Measurements from ENCODE around the gene GRIN2D.
A peak's percentile ranks its signal among the peaks of the same experiment; 100 is the strongest.

GRIN2D gene

DNA sequence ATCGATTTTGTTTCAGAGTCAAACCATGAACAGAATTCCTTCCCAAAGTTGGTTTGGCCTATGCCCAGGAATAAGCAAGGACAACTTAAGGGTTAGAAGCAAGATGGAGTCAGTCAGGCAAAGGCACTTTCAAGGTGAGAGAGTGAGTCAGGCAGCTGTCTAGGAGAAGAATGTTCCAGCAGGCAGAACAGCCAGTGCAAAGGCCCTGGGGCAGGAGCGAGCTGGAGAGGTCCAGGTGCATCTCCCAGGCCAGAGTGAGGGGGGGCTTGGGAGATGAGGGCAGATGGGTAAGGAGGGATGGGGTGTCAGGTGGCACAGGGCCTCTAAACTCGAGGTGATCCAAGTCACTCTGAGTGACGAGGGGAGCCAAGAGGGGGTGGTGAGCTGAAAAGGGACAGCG is 43.1 kb downstream of the GRIN2D start:
- Mint-ChIP-seq H3K27ac (no peak overlapping the region), H3K27me3 (peaks cover 15% of the 10 kb centered on the region), H3K4me1 (peaks cover 3% of the 10 kb centered on the region), H3K9me3 (no peaks in the 10 kb centered on the region), H3K4me3 (no peak overlapping the region), H3K36me3 (no peaks in the 10 kb centered on the region)

GRCh38 chr19:48441360-48442050 is 48.0 kb downstream of the GRIN2D start:
- peaks cover 3% of the 10 kb centered on the region for H3K36me3 Mint-ChIP-seq
- H3K4me3 Mint-ChIP-seq: peak overlapping the region; percentile 73
- peaks cover 29% of the 10 kb centered on the region for H3K4me1 Mint-ChIP-seq
- peaks cover 18% of the 10 kb centered on the region for H3K27me3 Mint-ChIP-seq
- H3K9me3 Mint-ChIP-seq: no peaks in the 10 kb centered on the region
- H3K27ac Mint-ChIP-seq: no peak overlapping the region

DNA sequence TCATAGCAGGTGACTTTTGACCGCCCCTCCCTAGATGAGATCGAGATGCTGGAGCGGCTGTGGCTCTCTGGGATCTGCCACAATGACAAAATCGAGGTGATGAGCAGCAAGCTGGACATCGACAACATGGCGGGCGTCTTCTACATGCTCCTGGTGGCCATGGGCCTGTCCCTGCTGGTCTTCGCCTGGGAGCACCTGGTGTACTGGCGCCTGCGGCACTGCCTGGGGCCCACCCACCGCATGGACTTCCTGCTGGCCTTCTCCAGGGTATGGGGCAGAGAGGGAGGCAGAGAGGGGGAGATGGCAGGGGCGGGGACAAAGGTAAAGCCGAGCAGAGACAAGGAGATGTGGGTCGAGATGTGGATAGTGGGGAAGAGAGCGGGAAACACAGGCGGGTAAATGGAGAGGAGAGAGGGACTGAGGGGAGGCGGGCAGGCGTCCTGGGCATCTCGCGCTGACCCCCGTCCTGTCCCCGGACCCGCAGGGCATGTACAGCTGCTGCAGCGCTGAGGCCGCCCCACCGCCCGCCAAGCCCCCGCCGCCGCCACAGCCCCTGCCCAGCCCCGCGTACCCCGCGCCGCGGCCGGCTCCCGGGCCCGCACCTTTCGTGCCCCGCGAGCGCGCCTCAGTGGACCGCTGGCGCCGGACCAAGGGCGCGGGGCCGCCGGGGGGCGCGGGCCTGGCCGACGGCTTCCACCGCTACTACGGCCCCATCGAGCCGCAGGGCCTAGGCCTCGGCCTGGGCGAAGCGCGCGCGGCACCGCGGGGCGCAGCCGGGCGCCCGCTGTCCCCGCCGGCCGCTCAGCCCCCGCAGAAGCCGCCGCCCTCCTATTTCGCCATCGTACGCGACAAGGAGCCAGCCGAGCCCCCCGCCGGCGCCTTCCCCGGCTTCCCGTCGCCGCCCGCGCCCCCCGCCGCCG is 48.9 kb downstream of the GRIN2D start:
- H3K4me1 Mint-ChIP-seq: peaks cover 29% of the 10 kb centered on the region
- H3K27ac Mint-ChIP-seq: peak overlapping the region; percentile 15
- peaks cover 18% of the 10 kb centered on the region for H3K27me3 Mint-ChIP-seq
- peaks cover 3% of the 10 kb centered on the region for H3K36me3 Mint-ChIP-seq
- no peaks in the 10 kb centered on the region for H3K9me3 Mint-ChIP-seq
- peak overlapping the region; percentile 73 for H3K4me3 Mint-ChIP-seq

- H3K27ac Mint-ChIP-seq: no peak overlapping the region
- H3K9me3 Mint-ChIP-seq: no peaks in the 10 kb centered on the region
- H3K27me3 Mint-ChIP-seq: peaks cover 13% of the 10 kb centered on the region
- peaks cover 10% of the 10 kb centered on the region for H3K36me3 Mint-ChIP-seq
- H3K4me3 Mint-ChIP-seq: no peak overlapping the region
- H3K4me1 Mint-ChIP-seq: peaks cover 37% of the 10 kb centered on the region
Measured at GRCh38 chr19:48443256-48443655, 49.8 kb downstream of the GRIN2D start.

Measured in activated naive CD4-positive, alpha-beta T cell treated with anti-CD3 and anti-CD28 coated beads, Interleukin-2, amount 50 U/mL, for 24 hours (primary cell).